RWPE1 (cell line): Measurements from ENCODE around the gene DEGS2.

Experiments
- CTCF ChIA-PET: fragments of 350-600 bp; sonication (Branson Sonifier 250); formaldehyde crosslinking; extraction: SDS; loops from one replicate; lab custom pipeline; 2021; lab: Yijun Ruan, JAX
- POLR2A ChIA-PET: fragments of 400-600 bp; formaldehyde crosslinking; extraction: SDS; loops from one replicate; lab custom pipeline; 2020; ENCODE audit warnings: antibody characterized with exemption; ENCODE audit not compliant: low non-redundant PET; lab: Yijun Ruan, JAX
- DNase-seq: peaks from one replicate; pipeline ENCODE4 v3.0.0; 2012; ENCODE audit warnings: low spot score
- H3K27ac ChIP-seq: fragments of 450-650 bp; 2 replicates; pipeline ENCODE4 v1.5.1; 2017
- CTCF ChIP-seq: fragments of 450-650 bp; conservative IDR thresholded peaks from 2 replicates; pipeline ENCODE4 v1.5.1; 2017; ENCODE audit warnings: low read depth, mild to moderate bottlenecking

Gene DEGS2

GRCh38 chr14:100156776-100157175 is 2.7 kb downstream of the DEGS2 start:
- ChIA-PET CTCF (interaction anchor here (0.8 to 1.8 kb wide), 4 partner anchors 25 to 175 kb away, joined by 3 to 4 read pairs (median 4); no protein-coding TSS in a partner anchor), POLR2A (no interaction called here)
- H3K27ac ChIP-seq = no peak overlapping the region
- DNase-seq = no peak
- TF ChIP-seq CTCF = no peak

GRCh38 chr14:100155756-100156616 is 3.5 kb downstream of the DEGS2 start:
- no peak for TF ChIP-seq CTCF
- ChIA-PET POLR2A (interaction anchor here (0.5 kb wide), 1 partner anchor 8 kb away, joined by 3 read pairs; no protein-coding TSS in a partner anchor), CTCF (interaction anchor here (0.8 to 1.9 kb wide), 9 partner anchors 10 to 173 kb away, joined by 3 to 13 read pairs (median 3); no protein-coding TSS in a partner anchor)
- H3K27ac ChIP-seq = peak overlapping the region; percentile 35; the same call in 1 of the 2 replicates
- no peak for DNase-seq

GRCh38 chr14:100155049-100155621 is 4.3 kb downstream of the DEGS2 start:
- CTCF ChIA-PET = interaction anchor here (0.6 to 1.9 kb wide), 10 partner anchors 9 to 279 kb away, joined by 3 to 13 read pairs (median 3); no protein-coding TSS in a partner anchor
- peak; percentile 42 for DNase-seq
- POLR2A ChIA-PET = no interaction called here
- peak; percentile 47 for TF ChIP-seq CTCF
- H3K27ac ChIP-seq = peak overlapping the region; percentile 35; the same call in 1 of the 2 replicates

- no peak for TF ChIP-seq CTCF
- ChIA-PET CTCF (interaction anchor here (0.6 kb wide), 1 partner anchor 128 kb away, joined by 5 read pairs; no protein-coding TSS in a partner anchor), POLR2A (no interaction called here)
- no peak for DNase-seq
- no peak overlapping the region for H3K27ac ChIP-seq
Measured at GRCh38 chr14:100153560-100153959, 5.9 kb downstream of the DEGS2 start.

GRCh38 chr14:100152091-100152490 is 7.4 kb downstream of the DEGS2 start:
- POLR2A ChIA-PET = no interaction called here
- no peak for TF ChIP-seq CTCF
- DNase-seq = no peak
- H3K27ac ChIP-seq = no peak overlapping the region
- CTCF ChIA-PET = interaction anchor here (0.7 to 0.8 kb wide), 2 partner anchors 40 to 117 kb away, joined by 3 to 5 read pairs; no protein-coding TSS in a partner anchor
